NCI-H82 (cell line): ENCODE data around the gene MORC1.
A peak's percentile ranks its signal among the peaks of the same experiment; 100 is the strongest.
"Not testable (repeated sequence)": the region's sequence is repeated elsewhere in the genome, so short reads cannot be mapped to it uniquely, and the experiment has no call there.

Experiments used
- DNase-seq: peaks from one replicate; lab custom pipeline; 2025; lab: John Stamatoyannopoulos, UW

MORC1 gene, protein sequence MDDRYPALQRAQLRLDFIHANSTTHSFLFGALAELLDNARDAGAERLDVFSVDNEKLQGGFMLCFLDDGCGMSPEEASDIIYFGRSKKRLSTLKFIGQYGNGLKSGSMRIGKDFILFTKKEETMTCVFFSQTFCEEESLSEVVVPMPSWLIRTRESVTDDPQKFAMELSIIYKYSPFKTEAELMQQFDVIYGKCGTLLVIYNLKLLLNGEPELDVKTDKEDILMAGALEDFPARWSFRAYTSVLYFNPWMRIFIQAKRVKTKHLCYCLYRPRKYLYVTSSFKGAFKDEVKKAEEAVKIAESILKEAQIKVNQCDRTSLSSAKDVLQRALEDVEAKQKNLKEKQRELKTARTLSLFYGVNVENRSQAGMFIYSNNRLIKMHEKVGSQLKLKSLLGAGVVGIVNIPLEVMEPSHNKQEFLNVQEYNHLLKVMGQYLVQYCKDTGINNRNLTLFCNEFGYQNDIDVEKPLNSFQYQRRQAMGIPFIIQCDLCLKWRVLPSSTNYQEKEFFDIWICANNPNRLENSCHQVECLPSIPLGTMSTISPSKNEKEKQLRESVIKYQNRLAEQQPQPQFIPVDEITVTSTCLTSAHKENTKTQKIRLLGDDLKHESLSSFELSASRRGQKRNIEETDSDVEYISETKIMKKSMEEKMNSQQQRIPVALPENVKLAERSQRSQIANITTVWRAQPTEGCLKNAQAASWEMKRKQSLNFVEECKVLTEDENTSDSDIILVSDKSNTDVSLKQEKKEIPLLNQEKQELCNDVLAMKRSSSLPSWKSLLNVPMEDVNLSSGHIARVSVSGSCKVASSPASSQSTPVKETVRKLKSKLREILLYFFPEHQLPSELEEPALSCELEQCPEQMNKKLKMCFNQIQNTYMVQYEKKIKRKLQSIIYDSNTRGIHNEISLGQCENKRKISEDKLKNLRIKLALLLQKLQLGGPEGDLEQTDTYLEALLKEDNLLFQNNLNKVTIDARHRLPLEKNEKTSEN

GRCh38 chr3:109117939-109118338 lies at the start of gene MORC1:
Gene MORC1 (minus strand): TSS chr3:109118134. CDS start chr3:109118059, 75 bp downstream.
- no peak for DNase-seq

DNA sequence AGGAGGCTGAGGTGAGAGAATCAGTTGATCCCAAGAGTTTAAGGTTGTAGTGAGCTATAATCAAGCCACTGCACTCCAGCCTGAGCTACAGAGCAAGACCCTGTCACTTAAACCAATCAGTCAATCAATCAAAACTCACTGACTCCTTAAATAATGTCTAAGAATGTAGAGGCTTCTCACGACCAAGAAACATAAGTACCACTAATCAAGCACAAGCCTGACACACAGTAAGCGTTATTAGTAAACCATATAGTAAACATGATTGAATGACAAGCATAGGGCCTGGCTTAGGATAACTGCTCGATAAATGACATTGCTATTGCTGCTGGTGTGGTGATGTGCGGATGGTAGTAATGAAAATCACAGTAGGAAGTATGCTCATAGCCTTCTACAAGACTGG lies 48.0 kb upstream of the MORC1 start:
- DNase-seq: no peak

DNA sequence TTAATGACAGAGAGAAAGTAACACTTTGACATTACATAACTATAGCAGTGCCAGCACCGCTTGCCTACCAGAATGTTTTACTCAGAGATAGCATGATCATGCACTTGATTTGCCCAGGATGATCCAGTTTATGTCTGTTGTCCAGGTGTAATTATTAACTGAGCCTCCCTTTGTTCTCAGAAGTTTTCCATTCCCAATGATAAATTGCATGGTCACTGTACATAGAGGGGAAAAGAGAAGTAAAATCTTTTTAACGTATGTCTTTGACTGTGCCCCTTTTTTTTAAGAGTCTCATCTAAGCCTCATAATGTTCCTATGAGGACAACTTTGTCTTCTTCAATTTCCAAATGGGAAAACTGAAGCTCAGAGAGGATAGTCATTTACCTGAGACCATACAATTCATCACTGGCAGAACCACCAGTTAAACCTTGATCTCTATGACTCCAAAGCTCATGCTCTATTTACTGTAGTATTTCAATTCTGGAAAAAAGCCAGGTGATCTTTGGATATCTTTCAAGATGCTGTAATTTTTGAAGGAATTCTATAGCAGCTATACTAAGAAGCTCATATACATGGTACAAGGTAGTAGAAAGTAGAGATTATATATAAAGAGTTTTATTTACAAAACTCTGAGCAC lies 43.7 kb upstream of the MORC1 start:
- no peak for DNase-seq

GRCh38 chr3:109155828-109156227 lies 37.9 kb upstream of the MORC1 start:
- DNase-seq: no peak

GRCh38 chr3:109154979-109155378 lies 37.0 kb upstream of the MORC1 start:
- DNase-seq: no peak

DNA sequence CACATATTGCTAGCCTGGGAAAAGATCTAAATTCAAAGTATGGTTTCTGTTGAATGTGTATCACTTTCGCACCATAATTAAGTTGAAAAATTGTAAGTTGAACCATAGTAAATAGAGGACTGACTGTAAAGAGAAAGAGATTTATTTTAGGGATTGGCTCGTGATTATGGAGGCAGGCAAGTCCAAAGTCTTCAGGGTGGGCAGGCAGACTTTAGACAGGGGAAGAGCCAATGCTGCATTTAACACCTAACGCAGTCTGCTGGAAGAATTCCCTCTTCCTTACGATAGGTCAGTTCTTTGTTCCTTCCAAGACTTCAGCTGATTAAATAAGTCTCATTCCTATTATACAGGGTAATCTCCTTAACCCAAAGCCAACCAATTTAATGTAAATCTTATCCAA lies 34.4 kb upstream of the MORC1 start:
- peak; percentile 61 for DNase-seq

- no peak for DNase-seq
These were observed 31.1 kb upstream of the MORC1 start for GRCh38 chr3:109149078-109149477.

DNA sequence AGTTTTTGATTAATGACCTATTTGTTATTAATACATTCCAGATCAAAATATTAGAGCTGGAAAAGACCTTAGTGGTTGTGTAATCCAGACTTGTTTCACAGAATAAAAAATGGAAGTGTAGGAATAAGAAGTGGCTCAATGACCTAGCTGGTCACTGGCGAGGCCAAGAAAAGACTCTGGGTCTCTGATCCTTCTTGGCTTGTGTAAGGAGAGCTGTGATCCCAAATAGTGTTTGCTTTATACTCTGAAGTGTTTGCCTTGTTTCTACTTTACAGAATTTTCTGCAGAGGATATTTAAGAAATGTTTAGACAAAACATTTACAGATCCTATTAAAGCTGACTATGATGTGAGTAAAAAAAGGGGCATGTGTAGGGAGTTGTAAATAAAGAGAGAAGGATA lies 25.7 kb upstream of the MORC1 start:
- DNase-seq: no peak

- no peak for DNase-seq
These were observed 22.4 kb upstream of the MORC1 start for GRCh38 chr3:109140318-109140717.

DNA sequence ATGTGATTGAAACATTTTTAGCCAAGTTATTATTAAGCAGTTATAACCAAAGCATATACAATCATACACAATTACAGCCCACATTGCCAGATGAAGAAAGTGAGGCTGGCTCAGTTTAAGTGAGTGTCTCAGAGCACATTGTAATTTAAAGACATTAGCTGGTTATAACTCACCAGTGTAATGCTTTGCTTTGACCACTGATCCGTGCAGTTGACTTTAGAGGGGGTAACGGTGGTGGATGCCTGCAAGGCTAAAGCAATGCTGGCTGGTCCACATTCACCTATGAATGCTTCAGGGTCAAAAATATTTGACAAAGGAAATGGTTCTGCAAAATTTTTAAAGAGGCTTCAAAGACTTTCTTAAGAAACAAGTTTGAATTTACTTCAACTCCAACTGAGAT lies 19.8 kb upstream of the MORC1 start:
- peak; percentile 61 for DNase-seq

DNA sequence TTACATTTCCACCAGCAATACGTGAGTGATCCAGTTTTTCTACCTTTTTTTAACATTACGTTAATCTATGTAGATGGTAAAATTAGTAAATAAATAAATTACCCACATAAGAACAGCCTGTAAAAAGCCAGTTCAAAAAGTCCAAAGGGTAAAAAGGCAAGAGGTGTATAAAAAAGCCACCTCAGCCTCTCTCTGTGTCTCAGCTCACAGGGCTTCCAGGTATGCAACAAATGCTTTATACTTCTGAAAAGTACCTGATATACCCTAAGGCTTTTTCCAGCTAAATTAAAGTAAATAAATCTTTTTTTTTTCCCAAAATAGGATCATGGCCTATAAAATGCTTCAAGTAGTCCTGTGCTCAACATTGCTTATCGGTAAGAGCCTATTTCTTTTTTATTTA lies 18.6 kb upstream of the MORC1 start, which contains the start of gene C3orf85:
Gene C3orf85 (plus strand): TSS at position 197 of the 400 bp plus-strand sequence. CDS start 129 bp downstream, at position 326.
- no peak for DNase-seq

- DNase-seq: not testable (repeated sequence)
These were observed 15.5 kb upstream of the MORC1 start for GRCh38 chr3:109133474-109133816.

GRCh38 chr3:109132801-109133473 lies 15.0 kb upstream of the MORC1 start:
- no peak for DNase-seq

DNA sequence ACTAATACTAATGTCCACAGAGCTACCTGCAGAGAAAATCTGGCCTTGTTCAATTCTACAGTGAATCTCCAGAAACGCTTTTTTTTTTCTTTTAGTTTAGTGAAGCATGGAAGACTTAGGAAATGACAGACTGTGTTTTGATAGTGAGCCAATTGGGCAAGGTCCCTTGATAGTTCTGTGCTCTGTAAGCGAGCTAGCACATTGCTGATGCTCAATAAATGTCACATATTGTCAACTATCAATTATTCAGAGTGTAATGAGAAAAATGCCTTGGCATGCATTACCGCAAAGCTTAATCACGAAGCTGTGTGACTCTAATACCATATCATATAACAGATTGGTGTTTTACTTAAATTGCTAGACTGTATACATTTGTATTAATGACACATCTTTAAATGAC lies 13.3 kb upstream of the MORC1 start:
- DNase-seq: peak; percentile 44

- no peak for DNase-seq
These were observed 9.6 kb upstream of the MORC1 start for GRCh38 chr3:109127553-109127952.

DNA sequence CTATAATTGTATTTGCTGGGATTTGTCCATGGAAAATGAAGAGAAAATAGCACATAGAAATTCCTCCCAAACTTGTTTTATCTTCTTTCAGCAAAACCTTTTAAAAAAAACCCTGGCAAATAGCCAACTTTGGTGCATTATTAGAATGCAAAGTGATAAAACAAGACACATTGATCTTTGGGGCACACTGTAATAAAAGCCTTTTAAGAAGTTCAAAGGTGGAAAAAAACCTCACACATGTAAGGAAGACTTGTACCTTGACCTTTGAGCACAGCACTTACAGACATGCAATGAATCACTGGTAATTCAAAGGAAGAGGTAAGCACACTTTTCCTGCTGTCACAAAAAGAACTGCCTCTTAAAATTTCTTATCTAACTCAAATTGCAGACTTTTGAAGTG lies 8.0 kb upstream of the MORC1 start:
- DNase-seq: no peak

DNA sequence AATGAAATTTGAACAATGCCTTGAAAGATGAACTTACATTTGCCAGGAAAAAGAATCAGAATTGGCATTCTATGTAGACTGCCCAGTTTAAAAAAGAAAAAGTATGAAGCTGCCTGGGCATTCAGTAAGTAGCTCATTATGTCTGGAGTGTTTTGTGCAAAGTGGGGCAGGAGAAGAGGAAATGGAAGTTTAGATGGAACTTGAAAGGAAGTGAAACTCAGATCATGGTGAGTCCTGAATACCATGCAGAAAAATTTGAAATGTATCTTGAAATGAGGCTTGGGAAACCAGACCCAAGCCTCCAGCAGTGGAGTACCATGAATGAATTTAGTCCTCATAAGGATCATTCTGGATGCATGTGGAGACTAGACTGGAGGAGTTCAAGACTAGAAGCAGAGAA lies 4.8 kb upstream of the MORC1 start:
- no peak for DNase-seq

DNA sequence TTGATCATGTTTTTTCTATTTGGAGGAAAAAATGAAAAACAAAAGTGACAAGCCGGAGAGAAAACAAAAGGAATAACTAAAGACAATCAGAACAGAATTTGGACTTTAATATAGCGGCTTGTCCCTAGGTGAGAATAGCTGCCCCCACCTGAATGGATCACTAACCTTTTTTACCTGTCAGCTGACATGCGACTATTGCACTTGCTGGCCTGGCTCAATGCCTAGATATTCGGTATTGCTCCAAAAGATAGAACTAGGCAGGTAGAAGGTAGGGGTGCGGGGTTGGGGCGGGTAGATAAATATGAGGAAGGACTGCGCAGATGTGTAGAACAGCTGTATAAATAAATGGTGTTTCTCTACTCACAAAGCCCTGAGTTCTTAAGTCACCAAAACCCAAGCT lies 650 bp upstream of the MORC1 start:
- no peak for DNase-seq

DNA sequence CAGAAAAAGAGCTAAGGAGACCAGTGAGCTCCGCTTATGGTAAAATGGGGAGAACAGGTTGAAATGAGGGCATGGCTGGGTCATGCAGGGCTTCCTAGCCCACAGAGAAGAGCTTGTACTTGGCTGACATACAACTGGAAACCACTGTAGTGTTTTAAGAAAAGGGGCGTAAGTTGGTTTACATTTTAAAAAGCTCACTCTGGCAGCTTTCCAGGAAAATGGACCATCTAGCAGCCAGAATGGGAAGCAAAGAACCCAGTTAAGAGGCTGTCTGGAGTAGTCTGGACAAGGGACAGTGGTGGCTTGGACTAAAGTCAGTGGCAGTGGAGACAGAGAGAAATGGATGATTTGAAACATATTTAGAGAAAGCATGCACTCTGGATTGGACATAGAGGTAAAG lies 1.9 kb downstream of the MORC1 start:
- DNase-seq: no peak

GRCh38 chr3:109115451-109115850 lies 2.5 kb downstream of the MORC1 start:
- no peak for DNase-seq

DNA sequence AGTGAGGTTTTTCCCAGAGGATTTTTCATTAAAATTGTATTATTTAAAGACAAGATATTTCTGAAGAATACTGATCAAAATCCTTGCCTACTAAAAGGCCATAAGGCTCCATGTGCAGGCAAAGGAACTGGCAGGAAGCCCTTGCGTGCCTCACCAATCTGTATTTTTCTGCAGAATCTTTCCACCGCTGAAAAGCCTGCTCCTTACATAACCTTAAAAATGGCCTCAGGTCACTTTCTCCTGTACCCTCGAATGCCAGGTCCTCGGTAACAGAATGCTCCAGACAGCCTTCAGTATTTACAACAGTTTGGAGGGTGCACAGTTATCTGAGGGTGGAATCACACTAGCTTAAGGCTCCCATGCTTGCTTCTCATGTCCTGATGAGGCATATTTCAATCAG lies 3.2 kb downstream of the MORC1 start:
- no peak for DNase-seq
